Measurements from ENCODE around the gene TMEM14C.

Gene TMEM14C

GRCh38 chr6:10722820-10723566 is at the start of gene TMEM14C:
Gene TMEM14C, plus strand, starts transcription at chr6:10723070. Its CDS starts 1,544 bp downstream, at chr6:10724614.
- peak; percentile 77 for DNase-seq

- no peak for DNase-seq
Observed at GRCh38 chr6:10676403-10676802, 46.5 kb upstream of the TMEM14C start.

GRCh38 chr6:10678456-10678855 is 44.4 kb upstream of the TMEM14C start:
- no peak for DNase-seq

GRCh38 chr6:10681795-10682194 is 41.1 kb upstream of the TMEM14C start:
- DNase-seq: no peak

GRCh38 chr6:10682355-10682988 is 40.4 kb upstream of the TMEM14C start:
- DNase-seq: no peak

- DNase-seq: no peak
Observed at GRCh38 chr6:10684618-10685017, 38.3 kb upstream of the TMEM14C start.

GRCh38 chr6:10685092-10685915 is 37.6 kb upstream of the TMEM14C start:
- DNase-seq: no peak

- no peak for DNase-seq
Observed at GRCh38 chr6:10686901-10687300, 36.0 kb upstream of the TMEM14C start.

- no peak for DNase-seq
Observed at GRCh38 chr6:10687582-10687981, 35.3 kb upstream of the TMEM14C start.

- peak; percentile 56 for DNase-seq
Observed at GRCh38 chr6:10690651-10691445, 32.0 kb upstream of the TMEM14C start.

- DNase-seq: no peak
Observed at GRCh38 chr6:10692965-10693538, 29.8 kb upstream of the TMEM14C start.

- peak; percentile 75 for DNase-seq
Observed at GRCh38 chr6:10694302-10695085, 28.4 kb upstream of the TMEM14C start, which contains the start of the genes C6orf52 and PAK1IP1. Gene C6orf52, minus strand, starts transcription at chr6:10694616. Its CDS starts 7,066 bp downstream, at chr6:10687550. Gene PAK1IP1, plus strand, starts transcription at chr6:10694972. Its CDS starts 14 bp downstream, at chr6:10694986.

- no peak for DNase-seq
Observed at GRCh38 chr6:10695086-10695657, 27.7 kb upstream of the TMEM14C start.

- no peak for DNase-seq
Observed at GRCh38 chr6:10696655-10697054, 26.2 kb upstream of the TMEM14C start.

GRCh38 chr6:10713962-10714361 is 8.9 kb upstream of the TMEM14C start:
- DNase-seq: no peak

GRCh38 chr6:10719296-10719963 is 3.4 kb upstream of the TMEM14C start:
- no peak for DNase-seq

GRCh38 chr6:10719964-10720264 is 3.0 kb upstream of the TMEM14C start:
- DNase-seq: no peak

GRCh38 chr6:10720265-10720959 is 2.5 kb upstream of the TMEM14C start:
- no peak for DNase-seq

GRCh38 chr6:10720960-10721849 is 1.7 kb upstream of the TMEM14C start:
- peak; percentile 7 for DNase-seq

Measured in NCI-H345 (cell line).